HL-60 (cell line): ENCODE data around the gene BEST1.

Experiments used
- DNase-seq, 2 experiments: peaks; one replicate each; pipeline ENCODE4 v3.0.0-alpha.2; 2010 to 2020; ENCODE audit warnings: low read depth in 1 of 2, low spot score in 1 of 2
- H3K27ac ChIP-seq: fragments of 250-450 bp; sonication (Bioruptor Pico); replicated peaks from 2 replicates; pipeline ENCODE4 v1.5.1; 2020; ENCODE audit warnings: mild to moderate bottlenecking, moderate library complexity
- H3K27me3 ChIP-seq: fragments of 250-450 bp; sonication (Bioruptor Pico); 2 replicates; pipeline ENCODE4 v1.5.1; 2021; ENCODE audit warnings: mild to moderate bottlenecking, moderate library complexity; ENCODE audit not compliant: insufficient read depth, poor library complexity, severe bottlenecking
- H3K4me3 ChIP-seq: replicated peaks from 2 replicates; pipeline ENCODE4 v1.5.1; 2011; ENCODE audit warnings: mild to moderate bottlenecking, control low read depth, low read length; ENCODE audit not compliant: insufficient read depth
- CTCF ChIP-seq: IDR thresholded peaks from one replicate; pipeline ENCODE4 v1.5.1; 2011; ENCODE audit warnings: low read length, control low read depth, inconsistent platforms; ENCODE audit not compliant: insufficient read depth
- GABPA ChIP-seq: IDR thresholded peaks from 2 replicates; pipeline ENCODE4 v1.6.1; 2012; ENCODE audit warnings: low read depth
- POLR2AphosphoS5 ChIP-seq: IDR thresholded peaks from 2 replicates; pipeline ENCODE4 v1.6.1; 2012; ENCODE audit warnings: low read depth
- REST ChIP-seq: IDR thresholded peaks from 2 replicates; pipeline ENCODE4 v1.6.1; 2012; ENCODE audit warnings: low read depth; ENCODE audit not compliant: insufficient replicate concordance
- SPI1 ChIP-seq: IDR thresholded peaks from 2 replicates; pipeline ENCODE4 v1.6.1; 2012; ENCODE audit warnings: low read depth, mild to moderate bottlenecking, borderline replicate concordance

BEST1 gene

GRCh38 chr11:62004473-62004872 lies 54.3 kb downstream of the BEST1 start:
- TF ChIP-seq REST (no peak), CTCF (no peak), SPI1 (no peak), POLR2AphosphoS5 (no peak), GABPA (no peak)
- no peak overlapping the region for H3K4me3 ChIP-seq
- H3K27ac ChIP-seq = no peak overlapping the region
- no peaks in the 10 kb centered on the region for H3K27me3 ChIP-seq
- peak in 1 of 2 experiments; percentile 14 for DNase-seq

- Histone ChIP-seq H3K27ac (no peak overlapping the region), H3K27me3 (no peaks in the 10 kb centered on the region), H3K4me3 (no peak overlapping the region)
- no peak for TF ChIP-seq REST
- TF ChIP-seq POLR2AphosphoS5 = no peak
- no peak for TF ChIP-seq GABPA
- TF ChIP-seq SPI1 = no peak
- no peak for TF ChIP-seq CTCF
- no peak for DNase-seq
Observed at GRCh38 chr11:62008193-62008592, 58.0 kb downstream of the BEST1 start.

DNA sequence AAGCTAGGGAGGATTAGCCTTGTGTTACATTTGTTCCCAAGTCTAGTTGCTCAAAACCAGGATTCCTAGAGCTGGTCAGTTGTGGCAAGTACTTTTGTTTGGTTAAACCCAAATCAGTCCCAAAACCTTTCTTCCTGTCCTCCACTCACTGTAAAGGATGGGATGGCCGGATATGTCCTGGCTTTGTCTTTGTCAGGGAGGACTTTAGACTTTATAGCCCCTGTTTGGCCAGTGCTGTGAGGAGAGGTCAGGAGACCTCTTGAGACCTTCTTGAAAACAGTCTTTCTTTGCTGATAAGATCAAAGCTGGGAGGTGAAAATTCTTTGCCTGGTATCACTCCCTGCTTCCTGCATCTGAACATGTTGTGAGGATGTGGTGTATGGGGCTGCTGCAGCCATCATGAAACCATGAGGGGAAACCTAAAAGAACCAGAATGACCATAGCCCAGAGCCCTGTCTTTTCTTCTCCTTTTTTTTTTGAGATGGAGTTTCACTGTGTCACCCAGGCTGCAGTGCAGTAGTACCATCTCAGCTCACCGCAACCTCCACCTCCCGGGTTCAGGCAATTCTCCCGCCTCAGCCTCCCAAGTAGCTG lies 60.9 kb downstream of the BEST1 start:
- TF ChIP-seq GABPA (no peak), POLR2AphosphoS5 (no peak), SPI1 (no peak), REST (no peak), CTCF (no peak)
- no peak overlapping the region for H3K4me3 ChIP-seq
- no peaks in the 10 kb centered on the region for H3K27me3 ChIP-seq
- no peak for DNase-seq
- no peak overlapping the region for H3K27ac ChIP-seq
